ENCODE results near the gene TEX13D.

The TEX13D gene

GRCh38 chrX:124347242-124347641 is 14.8 kb downstream of the TEX13D start:
- Histone ChIP-seq H3K9me3 (no peaks in the 10 kb centered on the region), H3K4me2 (no peak overlapping the region), H4K20me1 (peaks cover 10% of the 10 kb centered on the region; the same call in 1 of the 2 replicates), H3K4me3 (no peak overlapping the region), H3K9ac (no peak overlapping the region), H3K27me3 (peaks cover 69% of the 10 kb centered on the region), H3K36me3 (no peaks in the 10 kb centered on the region), H3K27ac (no peak overlapping the region), H3K4me1 (no peaks in the 10 kb centered on the region)
- no peak for TF ChIP-seq Cebpa-rat (IDR thresholded peaks at IDR 0.05)

GRCh38 chrX:124348182-124348581 is 15.7 kb downstream of the TEX13D start:
- Histone ChIP-seq H3K27ac (no peak overlapping the region), H3K4me2 (no peak overlapping the region), H3K4me3 (no peak overlapping the region)

GRCh38 chrX:124348885-124349453 is 16.5 kb downstream of the TEX13D start:
- Histone ChIP-seq H3K27ac (no peak overlapping the region), H3K4me2 (no peak overlapping the region), H4K20me1 (peaks cover 10% of the 10 kb centered on the region; the same call in 1 of the 2 replicates), H3K27me3 (peaks cover 59% of the 10 kb centered on the region), H3K4me1 (no peaks in the 10 kb centered on the region), H3K4me3 (no peak overlapping the region), H3K9me3 (no peaks in the 10 kb centered on the region), H3K36me3 (no peaks in the 10 kb centered on the region), H3K9ac (no peak overlapping the region)
- TF ChIP-seq Cebpa-rat (IDR thresholded peaks at IDR 0.05), result no peak

More at GRCh38 chrX:124348182-124348581, 15.7 kb downstream of the TEX13D start:
- H3K9me3 ChIP-seq, result no peaks in the 10 kb centered on the region
- TF ChIP-seq Cebpa-rat (IDR thresholded peaks at IDR 0.05), result no peak
- H3K9ac ChIP-seq, result no peak overlapping the region
- no peaks in the 10 kb centered on the region for H3K4me1 ChIP-seq
- no peaks in the 10 kb centered on the region for H3K36me3 ChIP-seq
- peaks cover 10% of the 10 kb centered on the region; the same call in 1 of the 2 replicates for H4K20me1 ChIP-seq
- peaks cover 60% of the 10 kb centered on the region for H3K27me3 ChIP-seq

GRCh38 chrX:124354648-124355047 is 22.2 kb downstream of the TEX13D start:
- Histone ChIP-seq H3K9ac (no peak overlapping the region), H3K27ac (no peak overlapping the region), H4K20me1 (no peaks in the 10 kb centered on the region), H3K36me3 (no peaks in the 10 kb centered on the region), H3K4me3 (no peak overlapping the region), H3K4me2 (no peak overlapping the region), H3K4me1 (no peaks in the 10 kb centered on the region), H3K9me3 (no peaks in the 10 kb centered on the region), H3K27me3 (peaks cover 37% of the 10 kb centered on the region)
- TF ChIP-seq Cebpa-rat (IDR thresholded peaks at IDR 0.05), result no peak

- H3K9ac ChIP-seq, result no peak overlapping the region
- H4K20me1 ChIP-seq, result no peaks in the 10 kb centered on the region
- H3K36me3 ChIP-seq, result no peaks in the 10 kb centered on the region
- H3K27me3 ChIP-seq, result peaks cover 63% of the 10 kb centered on the region
- no peak overlapping the region for H3K27ac ChIP-seq
- no peaks in the 10 kb centered on the region for H3K4me1 ChIP-seq
- TF ChIP-seq Cebpa-rat (IDR thresholded peaks at IDR 0.05), result no peak
- H3K9me3 ChIP-seq, result no peaks in the 10 kb centered on the region
- no peak overlapping the region for H3K4me2 ChIP-seq
- no peak overlapping the region for H3K4me3 ChIP-seq
Measured at GRCh38 chrX:124358800-124359383, 26.4 kb downstream of the TEX13D start.

GRCh38 chrX:124362072-124362471 is 29.6 kb downstream of the TEX13D start:
- no peak for TF ChIP-seq Cebpa-rat (IDR thresholded peaks at IDR 0.05)

GRCh38 chrX:124362761-124363160 is 30.3 kb downstream of the TEX13D start:
- no peaks in the 10 kb centered on the region for H3K9me3 ChIP-seq
- H3K4me2 ChIP-seq, result no peak overlapping the region
- no peak overlapping the region for H3K27ac ChIP-seq

More at GRCh38 chrX:124362072-124362471, 29.6 kb downstream of the TEX13D start:
- no peaks in the 10 kb centered on the region for H4K20me1 ChIP-seq
- no peak overlapping the region for H3K9ac ChIP-seq
- no peaks in the 10 kb centered on the region for H3K36me3 ChIP-seq
- H3K4me3 ChIP-seq, result no peak overlapping the region
- no peak overlapping the region for H3K4me2 ChIP-seq
- H3K27ac ChIP-seq, result no peak overlapping the region
- no peaks in the 10 kb centered on the region for H3K9me3 ChIP-seq
- H3K4me1 ChIP-seq, result no peaks in the 10 kb centered on the region
- peaks cover 62% of the 10 kb centered on the region for H3K27me3 ChIP-seq

GRCh38 chrX:124369722-124370121 is 37.3 kb downstream of the TEX13D start:
- Histone ChIP-seq H3K4me1 (no peaks in the 10 kb centered on the region), H3K9ac (no peak overlapping the region)

More at GRCh38 chrX:124362761-124363160, 30.3 kb downstream of the TEX13D start:
- H3K4me3 ChIP-seq, result no peak overlapping the region
- H3K27me3 ChIP-seq, result peaks cover 63% of the 10 kb centered on the region
- TF ChIP-seq Cebpa-rat (IDR thresholded peaks at IDR 0.05), result no peak
- H3K36me3 ChIP-seq, result no peaks in the 10 kb centered on the region
- no peaks in the 10 kb centered on the region for H4K20me1 ChIP-seq
- H3K4me1 ChIP-seq, result no peaks in the 10 kb centered on the region
- no peak overlapping the region for H3K9ac ChIP-seq

GRCh38 chrX:124373348-124373747 is 40.9 kb downstream of the TEX13D start:
- Histone ChIP-seq H3K4me2 (no peak overlapping the region), H4K20me1 (no peaks in the 10 kb centered on the region), H3K36me3 (no peaks in the 10 kb centered on the region), H3K4me1 (no peaks in the 10 kb centered on the region), H3K9ac (no peak overlapping the region), H3K9me3 (no peaks in the 10 kb centered on the region), H3K27me3 (peaks cover 55% of the 10 kb centered on the region), H3K27ac (no peak overlapping the region), H3K4me3 (no peak overlapping the region)
- no peak for TF ChIP-seq Cebpa-rat (IDR thresholded peaks at IDR 0.05)

More at GRCh38 chrX:124369722-124370121, 37.3 kb downstream of the TEX13D start:
- Histone ChIP-seq H3K4me2 (no peak overlapping the region), H3K9me3 (no peaks in the 10 kb centered on the region), H3K27ac (no peak overlapping the region), H3K36me3 (no peaks in the 10 kb centered on the region), H3K4me3 (no peak overlapping the region), H4K20me1 (no peaks in the 10 kb centered on the region), H3K27me3 (peaks cover 51% of the 10 kb centered on the region)
- no peak for TF ChIP-seq Cebpa-rat (IDR thresholded peaks at IDR 0.05)

- no peak for TF ChIP-seq Cebpa-rat (IDR thresholded peaks at IDR 0.05)
- Histone ChIP-seq H3K27ac (no peak overlapping the region), H4K20me1 (0 out of 2 replicates have a peak, but pooled peaks cover 8% of the 10 kb centered on the region), H3K9me3 (no peaks in the 10 kb centered on the region), H3K4me2 (no peak overlapping the region), H3K4me1 (no peaks in the 10 kb centered on the region), H3K27me3 (peaks cover 61% of the 10 kb centered on the region), H3K4me3 (no peak overlapping the region), H3K9ac (no peak overlapping the region), H3K36me3 (no peaks in the 10 kb centered on the region)
Measured at GRCh38 chrX:124378643-124379042, 46.2 kb downstream of the TEX13D start.
